GM12878 (cell line): ENCODE results near the gene EEF1AKMT2. TPM values are rescaled to one million over a fixed set of nuclear protein-coding genes. Genes with fewer than 3 reads are reported as not detected.

Source experiments
- BHLHE40 ChIP-seq, 2 experiments: fragments of 450-650 bp in 1 of 2; IDR thresholded peaks; 2 replicates each; pipeline ENCODE4 v1.6.1; 2011 to 2017; ENCODE audit warnings: low read depth in 2 of 2, borderline replicate concordance in 1 of 2, improper control_type of control experiment in 1 of 2, low read length in 1 of 2, mild to moderate bottlenecking in 1 of 2
- CEBPZ ChIP-seq: fragments of 150-350 bp; IDR thresholded peaks from 2 replicates; pipeline ENCODE4 v1.6.1; 2016; ENCODE audit warnings: low read depth, low read length
- FOXM1 ChIP-seq: IDR thresholded peaks from 2 replicates; pipeline ENCODE4 v1.6.1; 2012; ENCODE audit warnings: low read depth, mild to moderate bottlenecking, inconsistent platforms, low read length, moderate library complexity
- GATAD2B ChIP-seq: fragments of 450-650 bp; conservative IDR thresholded peaks from 2 replicates; pipeline ENCODE4 v1.6.1; 2017; ENCODE audit warnings: low read depth, mild to moderate bottlenecking, moderate library complexity
- HDAC2 ChIP-seq: fragments of 200-600 bp; sonication (generic); IDR thresholded peaks from 2 replicates; pipeline ENCODE4 v1.6.1; 2017
- IKZF1 ChIP-seq: fragments of 450-650 bp; conservative IDR thresholded peaks from 2 replicates; pipeline ENCODE4 v1.6.1; 2017; ENCODE audit warnings: antibody characterized with exemption, mild to moderate bottlenecking
- PML ChIP-seq: IDR thresholded peaks from 2 replicates; pipeline ENCODE4 v1.6.1; 2012; ENCODE audit warnings: low read length, inconsistent platforms
- POLR2AphosphoS2 ChIP-seq: IDR thresholded peaks from 2 replicates; pipeline ENCODE4 v1.6.1; 2011; ENCODE audit warnings: low read depth, mild to moderate bottlenecking, low read length, improper control_type of control experiment, moderate library complexity
- REST ChIP-seq: IDR thresholded peaks from 2 replicates; pipeline ENCODE4 v1.6.1; 2012; ENCODE audit warnings: mild to moderate bottlenecking, low read depth, low read length
- polyA plus RNA-seq, 11 experiments: library from polyadenylated mRNA; depleted of rRNA in 4 of 11; unstranded in 6 of 11; stranded (reverse) in 5 of 11; fragments of >200 nt; fragmentation: Nextera tagmentation in 4 of 11; fragmentation: Illumina TruSeq in 1 of 11; extraction: Ambion mirVana in 4 of 11; extraction: Trizol in 1 of 11; gene quantifications; 1 replicate in 1 of 11; 2 replicates in 10 of 11; pipeline versions ENCODE4 v1.2.1 to v1.2.3, GENCODE V29; 2011 to 2016; ENCODE audit warnings: inconsistent platforms in 2 of 11, missing spikeins in 2 of 11, low read depth in 1 of 11
- total RNA-seq, 4 experiments: library from RNA; depleted of rRNA in 3 of 4; stranded (reverse); fragments of >200 nt in 3 of 4; fragmentation: Illumina TruSeq in 1 of 4; extraction: Trizol in 1 of 4; gene quantifications; 2 replicates each; pipeline versions ENCODE4 v1.2.1 to v1.2.3, GENCODE V29; 2013 to 2021
- TF ChIP-seq, protein P1 (sequence below): fragments of 450-650 bp; IDR thresholded peaks from 2 replicates; pipeline ENCODE4 v1.6.1; 2017; ENCODE audit warnings: mild to moderate bottlenecking, moderate library complexity
- TF ChIP-seq, protein P2 (sequence below): fragments of 450-650 bp; formaldehyde crosslinking; IDR thresholded peaks from 2 replicates; pipeline ENCODE4 v1.5.0; 2022; ENCODE audit warnings: mild to moderate bottlenecking, missing genetic modification characterization

Gene EEF1AKMT2
- total and polyA plus RNA-seq, 10 of the 15 experiments (the other 5 are each of a cell fraction or from before 2014, with no cell fraction given): 9.1 to 29.3 (median 23.6) TPM

- TF ChIP-seq REST: no peak
- TF ChIP-seq POLR2AphosphoS2: no peak
- TF ChIP-seq BHLHE40 (IDR thresholded peaks at IDR 0.05; ENCODE audit: borderline replicate concordance in 1 of 2, low read depth in 2 of 2, low read length in 1 of 2): peak in 1 of 2 experiments; percentile 32; a peak in 1 of 4 replicates
- no peak for TF ChIP-seq HDAC2
- TF ChIP-seq IKZF1: peak; percentile 54; the same call in 1 of the 2 replicates
- TF ChIP-seq, protein P1, sequence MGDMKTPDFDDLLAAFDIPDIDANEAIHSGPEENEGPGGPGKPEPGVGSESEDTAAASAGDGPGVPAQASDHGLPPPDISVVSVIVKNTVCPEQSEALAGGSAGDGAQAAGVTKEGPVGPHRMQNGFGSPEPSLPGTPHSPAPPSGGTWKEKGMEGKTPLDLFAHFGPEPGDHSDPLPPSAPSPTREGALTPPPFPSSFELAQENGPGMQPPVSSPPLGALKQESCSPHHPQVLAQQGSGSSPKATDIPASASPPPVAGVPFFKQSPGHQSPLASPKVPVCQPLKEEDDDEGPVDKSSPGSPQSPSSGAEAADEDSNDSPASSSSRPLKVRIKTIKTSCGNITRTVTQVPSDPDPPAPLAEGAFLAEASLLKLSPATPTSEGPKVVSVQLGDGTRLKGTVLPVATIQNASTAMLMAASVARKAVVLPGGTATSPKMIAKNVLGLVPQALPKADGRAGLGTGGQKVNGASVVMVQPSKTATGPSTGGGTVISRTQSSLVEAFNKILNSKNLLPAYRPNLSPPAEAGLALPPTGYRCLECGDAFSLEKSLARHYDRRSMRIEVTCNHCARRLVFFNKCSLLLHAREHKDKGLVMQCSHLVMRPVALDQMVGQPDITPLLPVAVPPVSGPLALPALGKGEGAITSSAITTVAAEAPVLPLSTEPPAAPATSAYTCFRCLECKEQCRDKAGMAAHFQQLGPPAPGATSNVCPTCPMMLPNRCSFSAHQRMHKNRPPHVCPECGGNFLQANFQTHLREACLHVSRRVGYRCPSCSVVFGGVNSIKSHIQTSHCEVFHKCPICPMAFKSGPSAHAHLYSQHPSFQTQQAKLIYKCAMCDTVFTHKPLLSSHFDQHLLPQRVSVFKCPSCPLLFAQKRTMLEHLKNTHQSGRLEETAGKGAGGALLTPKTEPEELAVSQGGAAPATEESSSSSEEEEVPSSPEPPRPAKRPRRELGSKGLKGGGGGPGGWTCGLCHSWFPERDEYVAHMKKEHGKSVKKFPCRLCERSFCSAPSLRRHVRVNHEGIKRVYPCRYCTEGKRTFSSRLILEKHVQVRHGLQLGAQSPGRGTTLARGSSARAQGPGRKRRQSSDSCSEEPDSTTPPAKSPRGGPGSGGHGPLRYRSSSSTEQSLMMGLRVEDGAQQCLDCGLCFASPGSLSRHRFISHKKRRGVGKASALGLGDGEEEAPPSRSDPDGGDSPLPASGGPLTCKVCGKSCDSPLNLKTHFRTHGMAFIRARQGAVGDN: peak; percentile 96
- TF ChIP-seq FOXM1: peak; percentile 30; the same call in 1 of the 2 replicates
- TF ChIP-seq, protein P2, sequence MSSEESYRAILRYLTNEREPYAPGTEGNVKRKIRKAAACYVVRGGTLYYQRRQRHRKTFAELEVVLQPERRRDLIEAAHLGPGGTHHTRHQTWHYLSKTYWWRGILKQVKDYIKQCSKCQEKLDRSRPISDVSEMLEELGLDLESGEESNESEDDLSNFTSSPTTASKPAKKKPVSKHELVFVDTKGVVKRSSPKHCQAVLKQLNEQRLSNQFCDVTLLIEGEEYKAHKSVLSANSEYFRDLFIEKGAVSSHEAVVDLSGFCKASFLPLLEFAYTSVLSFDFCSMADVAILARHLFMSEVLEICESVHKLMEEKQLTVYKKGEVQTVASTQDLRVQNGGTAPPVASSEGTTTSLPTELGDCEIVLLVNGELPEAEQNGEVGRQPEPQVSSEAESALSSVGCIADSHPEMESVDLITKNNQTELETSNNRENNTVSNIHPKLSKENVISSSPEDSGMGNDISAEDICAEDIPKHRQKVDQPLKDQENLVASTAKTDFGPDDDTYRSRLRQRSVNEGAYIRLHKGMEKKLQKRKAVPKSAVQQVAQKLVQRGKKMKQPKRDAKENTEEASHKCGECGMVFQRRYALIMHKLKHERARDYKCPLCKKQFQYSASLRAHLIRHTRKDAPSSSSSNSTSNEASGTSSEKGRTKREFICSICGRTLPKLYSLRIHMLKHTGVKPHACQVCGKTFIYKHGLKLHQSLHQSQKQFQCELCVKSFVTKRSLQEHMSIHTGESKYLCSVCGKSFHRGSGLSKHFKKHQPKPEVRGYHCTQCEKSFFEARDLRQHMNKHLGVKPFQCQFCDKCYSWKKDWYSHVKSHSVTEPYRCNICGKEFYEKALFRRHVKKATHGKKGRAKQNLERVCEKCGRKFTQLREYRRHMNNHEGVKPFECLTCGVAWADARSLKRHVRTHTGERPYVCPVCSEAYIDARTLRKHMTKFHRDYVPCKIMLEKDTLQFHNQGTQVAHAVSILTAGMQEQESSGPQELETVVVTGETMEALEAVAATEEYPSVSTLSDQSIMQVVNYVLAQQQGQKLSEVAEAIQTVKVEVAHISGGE (CRISPR knock-in tag): no peak
- no peak for TF ChIP-seq GATAD2B
- no peak for TF ChIP-seq CEBPZ
- no peak for TF ChIP-seq PML
These were observed 51.1 kb downstream of the EEF1AKMT2 start (continued) for GRCh38 chr10:124740369-124741280.
